ENCODE data around the gene LOC128125822.

LOC128125822 gene

DNA sequence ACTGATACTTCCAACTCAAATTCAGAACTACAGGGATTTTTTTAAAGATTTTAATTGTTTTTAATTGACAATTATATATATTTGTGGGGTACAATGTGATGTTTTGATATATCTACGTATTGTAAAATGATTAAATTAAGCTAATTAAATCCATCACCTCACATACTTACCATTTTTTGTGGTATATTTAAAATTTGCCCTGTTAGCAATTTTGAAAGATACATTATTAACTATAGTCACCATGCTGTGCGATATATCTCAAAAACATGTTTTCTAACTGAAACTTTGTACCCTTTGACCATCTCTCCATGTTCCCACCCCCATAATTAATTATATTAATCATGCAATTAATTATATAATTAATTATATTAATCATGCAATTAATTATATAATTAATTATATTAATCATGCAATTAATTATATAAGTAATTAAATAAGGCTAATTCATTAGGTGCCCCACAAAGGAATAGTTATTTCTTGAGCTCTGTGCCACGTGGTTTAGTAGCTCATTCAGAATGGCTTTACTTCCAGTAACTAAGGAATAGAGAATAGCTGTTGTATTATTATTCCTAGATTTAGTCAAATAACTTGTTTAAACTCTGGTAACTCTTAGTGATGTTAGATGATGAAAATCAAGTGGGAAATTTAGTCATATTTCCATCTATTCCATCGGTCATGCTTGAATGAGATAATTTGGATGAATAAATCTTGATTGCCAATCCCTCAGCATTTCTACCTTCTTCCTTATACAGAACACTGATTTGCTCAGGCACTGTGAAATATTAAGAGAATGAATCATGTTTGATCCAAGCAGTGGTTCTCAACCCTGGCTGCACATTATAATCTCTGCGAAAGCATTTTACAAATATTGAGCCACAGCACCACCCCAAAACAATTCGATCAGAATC lies 25.1 kb downstream of the LOC128125822 start:
- no peak for TF ChIP-seq CTCF (IDR thresholded peaks at IDR 0.05; ENCODE audit: control insufficient read depth, extremely low read depth, insufficient read depth)
- no peak overlapping the region for H3K4me3 ChIP-seq (ENCODE audit: low read depth, low read length)
- no peak for DNase-seq (ENCODE audit: low read depth)

GRCh38 chr6:63598049-63599036 lies 26.1 kb downstream of the LOC128125822 start:
- H3K4me3 ChIP-seq (ENCODE audit: low read depth, low read length): peak overlapping the region; percentile 42

GRCh38 chr6:63599243-63599642 lies 27.0 kb downstream of the LOC128125822 start:
- TF ChIP-seq CTCF (IDR thresholded peaks at IDR 0.05; ENCODE audit: control insufficient read depth, extremely low read depth, insufficient read depth): no peak
- no peak for DNase-seq (ENCODE audit: low read depth)
- no peak overlapping the region for H3K4me3 ChIP-seq (ENCODE audit: low read depth, low read length)

More at GRCh38 chr6:63598049-63599036, 26.1 kb downstream of the LOC128125822 start:
- TF ChIP-seq CTCF (IDR thresholded peaks at IDR 0.05; ENCODE audit: control insufficient read depth, extremely low read depth, insufficient read depth): peak; percentile 78
- no peak for DNase-seq (ENCODE audit: low read depth)

DNA sequence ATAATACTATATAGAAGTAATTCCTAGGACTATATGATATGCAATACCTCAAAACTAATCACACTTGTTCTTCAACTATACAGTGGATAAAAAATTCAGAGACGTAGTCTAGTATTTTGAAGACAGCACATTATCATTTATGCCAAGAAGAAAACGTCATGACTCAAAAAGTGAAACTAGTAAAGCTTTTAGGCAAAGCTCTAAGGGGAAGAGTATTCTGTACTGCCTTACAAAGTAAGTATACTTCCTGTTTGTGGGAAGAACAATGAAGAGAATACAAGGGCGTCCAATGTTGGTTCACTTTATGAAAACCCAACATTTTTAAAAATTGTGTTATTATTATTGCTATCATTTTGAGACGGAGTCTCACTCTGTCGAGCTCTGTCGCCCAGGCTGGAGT lies 27.9 kb downstream of the LOC128125822 start:
- H3K4me3 ChIP-seq (ENCODE audit: low read depth, low read length): no peak overlapping the region
- TF ChIP-seq CTCF (IDR thresholded peaks at IDR 0.05; ENCODE audit: control insufficient read depth, extremely low read depth, insufficient read depth): no peak
- no peak for DNase-seq (ENCODE audit: low read depth)

- DNase-seq (ENCODE audit: low read depth): no peak
- no peak for TF ChIP-seq CTCF (IDR thresholded peaks at IDR 0.05; ENCODE audit: control insufficient read depth, extremely low read depth, insufficient read depth)
- H3K4me3 ChIP-seq (ENCODE audit: low read depth, low read length): no peak overlapping the region
These were observed 37.0 kb downstream of the LOC128125822 start for GRCh38 chr6:63609231-63609630.

GRCh38 chr6:63610944-63611343 lies 38.7 kb downstream of the LOC128125822 start:
- no peak for DNase-seq (ENCODE audit: low read depth)
- no peak overlapping the region for H3K4me3 ChIP-seq (ENCODE audit: low read depth, low read length)
- TF ChIP-seq CTCF (IDR thresholded peaks at IDR 0.05; ENCODE audit: control insufficient read depth, extremely low read depth, insufficient read depth): no peak

Data from LNCaP clone FGC (cell line).